ENCODE results near the gene HLA-B.

DNA sequence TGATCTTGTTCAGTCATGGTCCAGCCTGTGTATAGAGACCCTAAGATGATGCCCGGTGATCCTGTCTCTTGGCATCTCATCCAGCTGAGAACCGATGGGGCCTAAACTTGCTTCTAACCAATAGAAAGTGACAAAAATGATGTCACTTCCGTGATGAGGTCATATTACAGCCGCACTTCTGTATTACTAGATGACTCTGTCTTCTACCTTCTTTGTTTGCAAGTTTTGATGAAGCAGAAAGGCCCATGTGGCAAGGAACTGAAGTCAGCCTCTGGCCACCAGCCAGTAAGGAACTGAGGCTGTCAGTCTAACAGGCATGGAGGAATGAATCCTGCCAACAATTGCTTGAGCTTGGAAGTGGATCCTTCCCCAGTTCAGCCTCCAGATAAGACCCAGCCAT lies 52.3 kb downstream of the HLA-B start:
- TF ChIP-seq, protein P1, sequence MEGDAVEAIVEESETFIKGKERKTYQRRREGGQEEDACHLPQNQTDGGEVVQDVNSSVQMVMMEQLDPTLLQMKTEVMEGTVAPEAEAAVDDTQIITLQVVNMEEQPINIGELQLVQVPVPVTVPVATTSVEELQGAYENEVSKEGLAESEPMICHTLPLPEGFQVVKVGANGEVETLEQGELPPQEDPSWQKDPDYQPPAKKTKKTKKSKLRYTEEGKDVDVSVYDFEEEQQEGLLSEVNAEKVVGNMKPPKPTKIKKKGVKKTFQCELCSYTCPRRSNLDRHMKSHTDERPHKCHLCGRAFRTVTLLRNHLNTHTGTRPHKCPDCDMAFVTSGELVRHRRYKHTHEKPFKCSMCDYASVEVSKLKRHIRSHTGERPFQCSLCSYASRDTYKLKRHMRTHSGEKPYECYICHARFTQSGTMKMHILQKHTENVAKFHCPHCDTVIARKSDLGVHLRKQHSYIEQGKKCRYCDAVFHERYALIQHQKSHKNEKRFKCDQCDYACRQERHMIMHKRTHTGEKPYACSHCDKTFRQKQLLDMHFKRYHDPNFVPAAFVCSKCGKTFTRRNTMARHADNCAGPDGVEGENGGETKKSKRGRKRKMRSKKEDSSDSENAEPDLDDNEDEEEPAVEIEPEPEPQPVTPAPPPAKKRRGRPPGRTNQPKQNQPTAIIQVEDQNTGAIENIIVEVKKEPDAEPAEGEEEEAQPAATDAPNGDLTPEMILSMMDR (IDR thresholded peaks at IDR 0.05; ENCODE audit: low read depth, low read length, missing input control), result no peak
- TF ChIP-seq RAD21 (IDR thresholded peaks at IDR 0.05), result no peak
- TF ChIP-seq, protein P2, sequence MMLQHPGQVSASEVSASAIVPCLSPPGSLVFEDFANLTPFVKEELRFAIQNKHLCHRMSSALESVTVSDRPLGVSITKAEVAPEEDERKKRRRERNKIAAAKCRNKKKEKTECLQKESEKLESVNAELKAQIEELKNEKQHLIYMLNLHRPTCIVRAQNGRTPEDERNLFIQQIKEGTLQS (IDR thresholded peaks at IDR 0.05), result no peak

Data from liver (tissue), 3 donors.